Esophagus muscularis mucosa (tissue), 4 donors: Measurements from ENCODE around the gene IRF4. TPM values are rescaled to one million over a fixed set of nuclear protein-coding genes. Genes with fewer than 3 reads are reported as not detected.

Experiments used
- DNase-seq: peaks from one replicate; pipeline ENCODE4 v3.0.0-alpha.2; 2017; ENCODE audit errors: extremely low spot score
- H3K27ac ChIP-seq, 4 donors: fragments of 200-600 bp; sonication (generic); replicated peaks in 1 of 4; 1 replicate in 3 of 4; 2 replicates in 1 of 4; pipeline ENCODE4 v1.5.1; 2016 to 2019; ENCODE audit warnings: mild to moderate bottlenecking in 1 of 4
- H3K27me3 ChIP-seq, 4 donors: fragments of 200-600 bp; sonication (generic); one replicate each; pipeline versions ENCODE4 v1.5.1 to v1.6.0; 2016 to 2019
- H3K36me3 ChIP-seq, 4 donors: fragments of 200-600 bp; sonication (generic); one replicate each; pipeline ENCODE4 v1.5.1; 2016 to 2019
- H3K4me1 ChIP-seq, 4 donors: fragments of 200-600 bp; sonication (generic); one replicate each; pipeline ENCODE4 v1.5.1; 2016 to 2019
- H3K4me3 ChIP-seq, 4 donors: fragments of 200-600 bp; sonication (generic); 1 replicate in 2 of 4; 2 replicates in 2 of 4; pipeline ENCODE4 v1.5.1; 2016 to 2019; ENCODE audit warnings: mild to moderate bottlenecking in 4 of 4, moderate library complexity in 1 of 4
- H3K9me3 ChIP-seq, 4 donors: fragments of 200-600 bp; sonication (generic); 1 replicate in 3 of 4; 2 replicates in 1 of 4; pipeline ENCODE4 v1.5.1; 2016 to 2019
- EP300 ChIP-seq: sonication (generic); formaldehyde crosslinking; IDR thresholded peaks from one replicate; pipeline ENCODE4 v1.6.1; 2017; ENCODE audit warnings: antibody characterized with exemption
- POLR2A ChIP-seq: fragments of 450-650 bp; IDR thresholded peaks from one replicate; pipeline ENCODE4 v1.6.1; 2017; ENCODE audit warnings: antibody characterized with exemption, moderate library complexity, mild to moderate bottlenecking, low read depth
- POLR2AphosphoS5 ChIP-seq, 2 donors: sonication (generic); formaldehyde crosslinking; IDR thresholded peaks; one replicate each; pipeline ENCODE4 v1.6.1; 2017; ENCODE audit warnings: antibody characterized with exemption in 2 of 2
- WGBS: methylation state at CpG from one replicate; pipeline ENCODE4 v1.1.5; 2018; 5-methylcytosine and 5-hydroxymethylcytosine counted together
- intact Hi-C: fragments of 100-400 bp; cut with DNase I; formaldehyde crosslinking; loops from one replicate; pipeline ENCODE4 v1.15.1; 2023
- total RNA-seq, 4 donors: library from RNA; depleted of rRNA; stranded (reverse); fragments of >200 nt; gene quantifications; one replicate each; pipeline versions ENCODE4 v1.1.0 to v1.2.1, GENCODE V29; 2016
- TF ChIP-seq, protein P1 (sequence below), 3 experiments: fragments of 200-600 bp in 2 of 3; fragments of 450-650 bp in 1 of 3; sonication (generic) in 2 of 3; IDR thresholded peaks; one replicate each; pipeline ENCODE4 v1.5.1; 2017 to 2019; ENCODE audit warnings: antibody characterized with exemption in 3 of 3, mild to moderate bottlenecking in 2 of 3, moderate library complexity in 1 of 3

IRF4 gene
- total RNA-seq, 4 donors from 2014 or later = 0.29 to 9.5 (median 3.3) TPM

DNA sequence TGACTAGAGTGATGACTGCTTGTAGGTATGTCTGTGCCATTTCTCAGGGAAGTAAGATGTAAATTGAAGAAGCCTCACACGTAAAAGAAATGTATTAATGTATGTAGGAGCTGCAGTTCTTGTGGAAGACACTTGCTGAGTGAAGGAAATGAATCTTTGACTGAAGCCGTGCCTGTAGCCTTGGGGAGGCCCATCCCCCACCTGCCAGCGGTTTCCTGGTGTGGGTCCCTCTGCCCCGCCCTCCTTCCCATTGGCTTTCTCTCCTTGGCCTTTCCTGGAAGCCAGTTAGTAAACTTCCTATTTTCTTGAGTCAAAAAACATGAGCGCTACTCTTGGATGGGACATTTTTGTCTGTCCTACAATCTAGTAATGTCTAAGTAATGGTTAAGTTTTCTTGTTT, 16.6 kb downstream of the IRF4 start:
- Histone ChIP-seq H3K9me3 (no peaks in the 10 kb centered on the region), H3K36me3 (no peaks in the 10 kb centered on the region), H3K4me3 (no peak overlapping the region), H3K4me1 (peaks cover 0 to 8% (median 3%) of the 10 kb centered on the region in 4 donors), H3K27me3 (peaks cover 0 to 25% (median 0%) of the 10 kb centered on the region in 4 donors), H3K27ac (no peak overlapping the region)
- intact Hi-C loops = no loop called here
- TF ChIP-seq POLR2A (no peak), POLR2AphosphoS5 (IDR thresholded peaks at IDR 0.05) (no peak), EP300 (no peak)
- TF ChIP-seq, protein P1, sequence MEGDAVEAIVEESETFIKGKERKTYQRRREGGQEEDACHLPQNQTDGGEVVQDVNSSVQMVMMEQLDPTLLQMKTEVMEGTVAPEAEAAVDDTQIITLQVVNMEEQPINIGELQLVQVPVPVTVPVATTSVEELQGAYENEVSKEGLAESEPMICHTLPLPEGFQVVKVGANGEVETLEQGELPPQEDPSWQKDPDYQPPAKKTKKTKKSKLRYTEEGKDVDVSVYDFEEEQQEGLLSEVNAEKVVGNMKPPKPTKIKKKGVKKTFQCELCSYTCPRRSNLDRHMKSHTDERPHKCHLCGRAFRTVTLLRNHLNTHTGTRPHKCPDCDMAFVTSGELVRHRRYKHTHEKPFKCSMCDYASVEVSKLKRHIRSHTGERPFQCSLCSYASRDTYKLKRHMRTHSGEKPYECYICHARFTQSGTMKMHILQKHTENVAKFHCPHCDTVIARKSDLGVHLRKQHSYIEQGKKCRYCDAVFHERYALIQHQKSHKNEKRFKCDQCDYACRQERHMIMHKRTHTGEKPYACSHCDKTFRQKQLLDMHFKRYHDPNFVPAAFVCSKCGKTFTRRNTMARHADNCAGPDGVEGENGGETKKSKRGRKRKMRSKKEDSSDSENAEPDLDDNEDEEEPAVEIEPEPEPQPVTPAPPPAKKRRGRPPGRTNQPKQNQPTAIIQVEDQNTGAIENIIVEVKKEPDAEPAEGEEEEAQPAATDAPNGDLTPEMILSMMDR (IDR thresholded peaks at IDR 0.05) = no peak
- DNase-seq = no peak
- WGBS = 46% methylated on average over 5 of the region's 5 CpGs

DNA sequence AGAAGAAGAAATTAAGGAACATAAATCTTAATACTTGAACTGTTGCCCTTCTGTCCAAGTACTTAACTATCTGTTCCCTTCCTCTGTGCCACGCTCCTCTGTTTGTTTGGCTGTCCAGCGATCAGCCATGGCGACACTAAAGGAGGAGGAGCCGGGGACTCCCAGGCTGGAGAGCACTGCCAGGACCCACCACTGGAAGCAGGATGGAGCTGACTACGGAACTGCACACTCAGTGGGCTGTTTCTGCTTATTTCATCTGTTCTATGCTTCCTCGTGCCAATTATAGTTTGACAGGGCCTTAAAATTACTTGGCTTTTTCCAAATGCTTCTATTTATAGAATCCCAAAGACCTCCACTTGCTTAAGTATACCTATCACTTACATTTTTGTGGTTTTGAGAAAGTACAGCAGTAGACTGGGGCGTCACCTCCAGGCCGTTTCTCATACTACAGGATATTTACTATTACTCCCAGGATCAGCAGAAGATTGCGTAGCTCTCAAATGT, 17.1 kb downstream of the IRF4 start:
- peaks cover 0 to 25% (median 0%) of the 10 kb centered on the region in 4 donors for H3K27me3 ChIP-seq
- intact Hi-C loops = no loop called here
- peaks cover 0 to 8% (median 3%) of the 10 kb centered on the region in 4 donors for H3K4me1 ChIP-seq
- TF ChIP-seq POLR2A (no peak), EP300 (no peak), POLR2AphosphoS5 (IDR thresholded peaks at IDR 0.05) (no peak)
- TF ChIP-seq, protein P1 (IDR thresholded peaks at IDR 0.05) = peak; percentile 30 to 48 (median 40)
- no peaks in the 10 kb centered on the region for H3K9me3 ChIP-seq
- 26% methylated on average over 9 of the region's 9 CpGs for WGBS
- no peaks in the 10 kb centered on the region for H3K36me3 ChIP-seq
- H3K4me3 ChIP-seq = no peak overlapping the region
- no peak for DNase-seq
- no peak overlapping the region for H3K27ac ChIP-seq

DNA sequence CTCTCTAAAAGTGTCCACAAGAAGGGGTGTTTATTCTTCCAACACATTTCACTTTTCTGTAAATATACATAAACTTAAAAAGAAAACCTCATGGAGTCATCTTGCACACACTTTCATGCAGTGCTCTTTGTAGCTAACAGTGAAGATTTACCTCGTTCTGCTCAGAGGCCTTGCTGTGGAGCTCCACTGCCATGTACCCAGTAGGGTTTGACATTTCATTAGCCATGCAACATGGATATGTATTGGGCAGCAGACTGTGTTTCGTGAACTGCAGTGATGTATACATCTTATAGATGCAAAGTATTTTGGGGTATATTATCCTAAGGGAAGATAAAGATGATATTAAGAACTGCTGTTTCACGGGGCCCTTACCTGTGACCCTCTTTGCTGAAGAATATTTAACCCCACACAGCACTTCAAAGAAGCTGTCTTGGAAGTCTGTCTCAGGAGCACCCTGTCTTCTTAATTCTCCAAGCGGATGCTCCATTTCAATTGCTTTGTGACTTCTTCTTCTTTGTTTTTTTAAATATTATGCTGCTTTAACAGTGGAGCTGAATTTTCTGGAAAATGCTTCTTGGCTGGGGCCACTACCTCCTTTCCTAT, 17.9 kb downstream of the IRF4 start:
- Histone ChIP-seq H3K27ac (no peak overlapping the region), H3K4me3 (no peak overlapping the region), H3K9me3 (peaks cover 0 to 4% (median under 1%) of the 10 kb centered on the region in 4 donors), H3K36me3 (no peaks in the 10 kb centered on the region), H3K4me1 (peaks cover 0 to 8% (median 3%) of the 10 kb centered on the region in 4 donors), H3K27me3 (peaks cover 0 to 30% (median 0%) of the 10 kb centered on the region in 4 donors)
- intact Hi-C loops = no loop called here
- no peak for DNase-seq
- TF ChIP-seq POLR2A (no peak), POLR2AphosphoS5 (IDR thresholded peaks at IDR 0.05) (no peak), EP300 (no peak)
- TF ChIP-seq, protein P1 (IDR thresholded peaks at IDR 0.05) = no peak
- WGBS = 84% methylated on average over 4 of the region's 4 CpGs

DNA sequence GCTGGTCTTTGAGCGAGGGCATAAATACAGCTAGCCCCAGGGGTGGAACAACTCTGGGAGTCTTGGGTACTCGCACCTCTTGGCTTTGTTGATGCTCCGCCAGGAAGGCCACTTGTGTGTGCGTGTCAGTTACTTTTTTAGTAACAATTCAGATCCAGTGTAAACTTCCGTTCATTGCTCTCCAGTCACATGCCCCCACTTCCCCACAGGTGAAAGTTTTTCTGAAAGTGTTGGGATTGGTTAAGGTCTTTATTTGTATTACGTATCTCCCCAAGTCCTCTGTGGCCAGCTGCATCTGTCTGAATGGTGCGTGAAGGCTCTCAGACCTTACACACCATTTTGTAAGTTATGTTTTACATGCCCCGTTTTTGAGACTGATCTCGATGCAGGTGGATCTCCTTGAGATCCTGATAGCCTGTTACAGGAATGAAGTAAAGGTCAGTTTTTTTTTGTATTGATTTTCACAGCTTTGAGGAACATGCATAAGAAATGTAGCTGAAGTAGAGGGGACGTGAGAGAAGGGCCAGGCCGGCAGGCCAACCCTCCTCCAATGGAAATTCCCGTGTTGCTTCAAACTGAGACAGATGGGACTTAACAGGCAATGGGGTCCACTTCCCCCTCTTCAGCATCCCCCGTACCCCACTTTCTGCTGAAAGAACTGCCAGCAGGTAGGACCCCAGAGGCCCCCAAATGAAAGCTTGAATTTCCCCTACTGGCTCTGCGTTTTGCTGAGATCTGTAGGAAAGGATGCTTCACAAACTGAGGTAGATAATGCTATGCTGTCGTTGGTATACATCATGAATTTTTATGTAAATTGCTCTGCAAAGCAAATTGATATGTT, 19.2 kb downstream of the IRF4 start:
- Histone ChIP-seq H3K4me1 (peaks cover 0 to 8% (median 3%) of the 10 kb centered on the region in 4 donors), H3K9me3 (peaks cover 2 to 17% (median 13%) of the 10 kb centered on the region in 4 donors), H3K27ac (no peak overlapping the region), H3K27me3 (peaks cover 0 to 34% (median 0%) of the 10 kb centered on the region in 4 donors), H3K4me3 (no peak overlapping the region), H3K36me3 (no peaks in the 10 kb centered on the region)
- intact Hi-C loops = no loop called here
- DNase-seq = no peak
- 81% methylated on average over 15 of the region's 15 CpGs for WGBS
- no peak for TF ChIP-seq EP300
- no peak for TF ChIP-seq POLR2AphosphoS5 (IDR thresholded peaks at IDR 0.05)
- TF ChIP-seq, protein P1 (IDR thresholded peaks at IDR 0.05) = no peak
- no peak for TF ChIP-seq POLR2A
